Measurements from ENCODE around the gene LDLRAD4.

Gene LDLRAD4

DNA sequence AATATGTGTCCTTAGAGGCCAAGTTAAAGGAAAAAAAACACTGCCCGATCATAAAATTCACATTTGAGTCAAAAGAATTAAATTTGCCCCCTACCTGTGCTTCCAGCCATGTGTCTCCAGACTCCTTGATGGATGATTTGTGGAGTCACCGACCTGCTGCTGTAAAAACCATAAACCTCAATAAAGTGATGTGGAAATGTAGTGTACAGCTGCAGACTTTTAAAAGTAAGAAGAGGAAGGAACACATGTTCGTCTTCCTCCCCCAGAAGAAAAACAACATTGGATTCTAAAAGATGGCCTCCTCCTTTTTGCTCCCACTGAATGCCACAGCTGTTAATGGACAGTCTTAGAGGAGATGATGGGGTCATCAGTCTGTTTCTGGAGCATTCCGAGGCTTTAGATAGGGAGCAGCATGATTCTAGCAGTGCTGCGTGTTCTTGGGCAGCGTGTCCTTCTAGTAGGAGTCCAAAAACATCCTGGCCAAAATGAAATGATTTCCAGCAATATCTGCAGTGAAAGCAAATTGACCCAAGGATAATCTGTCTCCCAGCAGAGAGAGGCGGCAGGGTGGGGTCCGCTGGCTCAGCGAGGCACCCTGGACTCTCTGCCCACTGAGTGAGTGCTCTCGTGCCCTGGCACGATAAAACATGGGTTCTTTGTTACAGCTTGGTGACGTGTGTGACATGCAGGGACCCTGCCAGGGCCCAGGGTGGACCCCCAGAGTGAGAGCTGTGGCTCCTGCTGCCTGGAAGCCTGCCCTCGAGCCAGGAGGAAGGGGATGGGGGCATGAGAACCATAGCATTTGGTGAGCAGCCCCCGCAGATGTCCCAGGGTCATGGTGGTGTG, 311.7 kb downstream of the LDLRAD4 start:
- no peak for DNase-seq (ENCODE audit: low read depth, low spot score)

DNA sequence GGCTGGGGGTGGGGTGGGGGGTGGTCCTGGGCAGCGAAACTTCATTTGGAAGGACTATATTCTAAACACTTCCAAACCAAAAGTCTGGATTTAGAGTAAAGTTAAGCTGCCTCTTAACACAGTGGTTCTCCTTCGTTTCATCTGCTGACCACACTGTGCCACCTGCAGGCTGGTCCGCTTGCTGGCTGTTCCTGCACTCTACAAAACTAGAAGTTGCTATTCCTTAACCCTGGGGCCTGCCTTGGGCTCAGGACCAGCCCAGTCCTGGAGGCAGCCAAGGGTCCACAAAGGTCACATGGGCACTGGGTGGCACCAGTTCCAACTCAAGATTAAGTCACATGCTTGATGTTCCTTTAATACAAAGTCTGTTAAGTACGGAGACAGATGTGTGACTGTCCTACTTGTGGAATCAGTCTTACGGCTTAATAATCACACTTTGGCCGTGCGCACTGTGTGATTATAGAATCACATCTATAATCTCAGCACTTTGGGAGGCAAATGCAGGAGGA, 312.4 kb downstream of the LDLRAD4 start:
- no peak for DNase-seq (ENCODE audit: low read depth, low spot score)

DNA sequence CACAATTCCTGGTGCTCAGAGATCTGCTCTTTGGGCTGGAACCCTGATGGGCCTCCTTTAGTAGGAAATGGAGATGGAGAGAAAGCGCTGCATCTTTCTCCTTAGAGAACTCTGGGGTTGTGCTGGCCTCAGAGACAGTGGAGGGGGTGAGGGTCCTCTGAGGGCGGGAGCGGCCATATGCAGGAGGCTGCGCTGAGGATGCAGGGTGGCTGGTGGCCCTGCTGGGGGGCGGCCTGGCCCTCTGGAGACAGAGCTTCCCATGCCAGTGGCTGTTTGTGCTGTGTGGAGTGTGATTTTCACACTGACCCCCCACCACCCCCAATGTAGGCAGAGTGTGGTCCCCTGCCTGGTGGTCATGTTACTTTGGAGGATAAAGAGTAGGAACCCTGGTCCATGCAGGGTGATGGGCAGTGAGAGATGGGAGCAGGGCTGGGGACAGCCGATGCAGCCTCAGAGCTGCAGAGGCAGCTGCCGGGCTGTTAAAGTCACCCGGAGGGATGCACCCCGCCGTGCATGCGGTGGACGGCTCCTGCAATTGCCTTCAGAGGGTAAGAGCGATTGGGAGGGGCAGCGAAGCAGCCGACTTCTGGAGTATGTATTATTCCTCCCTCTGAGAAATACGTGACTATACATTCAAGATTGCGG, 313.2 kb downstream of the LDLRAD4 start:
- DNase-seq (ENCODE audit: low read depth, low spot score), result no peak

DNA sequence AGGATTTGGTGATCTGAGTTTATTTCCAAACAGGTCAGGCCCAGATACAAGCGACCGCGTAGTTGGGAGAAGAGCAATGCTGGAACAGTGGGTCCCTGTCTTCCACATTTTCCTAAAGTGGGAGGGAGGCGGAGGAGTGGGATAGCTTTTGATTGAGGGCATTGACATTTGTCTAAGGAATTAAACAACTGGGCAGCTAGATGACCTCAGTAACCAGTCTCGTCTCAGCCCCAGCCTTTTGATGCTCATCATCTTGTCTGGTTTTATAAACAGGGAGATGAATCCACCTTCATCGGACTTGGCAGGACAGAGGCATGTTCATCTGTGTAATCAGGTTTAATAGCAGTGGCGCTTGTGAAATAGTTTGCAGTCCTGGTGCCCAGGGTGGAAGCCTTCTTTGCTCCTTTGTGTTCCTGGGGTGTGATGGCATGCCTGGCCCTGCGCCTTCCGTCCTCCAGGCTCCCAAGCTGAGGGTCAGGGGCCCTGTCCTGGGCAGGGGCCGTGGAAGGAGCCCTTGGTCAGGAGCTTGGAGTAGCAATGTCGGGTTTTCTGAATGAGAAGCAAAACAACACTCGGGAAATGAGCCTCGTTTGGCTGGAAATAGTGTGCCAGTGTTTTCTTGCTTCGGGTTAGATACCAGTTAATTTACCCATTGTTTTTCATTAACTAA, 314.0 kb downstream of the LDLRAD4 start:
- no peak for DNase-seq (ENCODE audit: low read depth, low spot score)

DNA sequence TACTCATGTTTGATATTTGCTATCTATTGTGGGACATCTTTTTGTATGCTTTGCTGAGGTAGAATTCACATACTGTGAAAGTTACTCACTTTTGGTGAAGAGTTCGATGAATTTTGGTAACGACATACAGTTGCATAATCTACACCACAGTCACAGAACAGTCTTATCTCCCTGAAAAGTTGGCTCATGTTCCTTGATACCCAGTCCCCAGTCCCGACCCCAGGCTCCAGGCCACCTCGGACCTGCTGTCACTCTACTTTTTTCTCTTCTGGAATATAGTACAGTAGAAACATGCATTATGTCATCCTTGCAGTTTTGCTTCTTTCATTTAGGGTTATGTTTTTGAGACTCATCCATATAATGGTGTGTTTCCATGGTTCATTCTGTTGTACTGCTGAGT, 316.1 kb downstream of the LDLRAD4 start:
- no peak for DNase-seq (ENCODE audit: low read depth, low spot score)

DNA sequence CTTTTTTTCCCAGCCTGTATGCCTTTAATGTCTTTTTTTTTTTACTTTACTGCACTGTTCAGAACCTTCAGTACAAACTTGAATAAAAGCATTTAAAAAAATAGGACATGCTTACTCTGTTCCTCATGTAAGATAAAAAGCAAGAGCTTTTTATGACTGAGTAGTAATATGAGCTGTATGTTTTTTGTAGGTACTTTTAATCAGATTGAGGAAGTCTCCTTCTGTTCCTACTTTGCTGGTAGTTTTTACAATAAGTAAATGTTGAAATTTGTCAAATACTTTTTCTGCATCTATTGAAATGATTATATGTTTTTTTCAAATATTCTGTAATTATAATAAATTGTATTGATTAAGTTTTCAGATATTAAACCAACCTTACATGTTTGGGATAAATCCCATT, 318.0 kb downstream of the LDLRAD4 start:
- no peak for DNase-seq (ENCODE audit: low read depth, low spot score)

DNA sequence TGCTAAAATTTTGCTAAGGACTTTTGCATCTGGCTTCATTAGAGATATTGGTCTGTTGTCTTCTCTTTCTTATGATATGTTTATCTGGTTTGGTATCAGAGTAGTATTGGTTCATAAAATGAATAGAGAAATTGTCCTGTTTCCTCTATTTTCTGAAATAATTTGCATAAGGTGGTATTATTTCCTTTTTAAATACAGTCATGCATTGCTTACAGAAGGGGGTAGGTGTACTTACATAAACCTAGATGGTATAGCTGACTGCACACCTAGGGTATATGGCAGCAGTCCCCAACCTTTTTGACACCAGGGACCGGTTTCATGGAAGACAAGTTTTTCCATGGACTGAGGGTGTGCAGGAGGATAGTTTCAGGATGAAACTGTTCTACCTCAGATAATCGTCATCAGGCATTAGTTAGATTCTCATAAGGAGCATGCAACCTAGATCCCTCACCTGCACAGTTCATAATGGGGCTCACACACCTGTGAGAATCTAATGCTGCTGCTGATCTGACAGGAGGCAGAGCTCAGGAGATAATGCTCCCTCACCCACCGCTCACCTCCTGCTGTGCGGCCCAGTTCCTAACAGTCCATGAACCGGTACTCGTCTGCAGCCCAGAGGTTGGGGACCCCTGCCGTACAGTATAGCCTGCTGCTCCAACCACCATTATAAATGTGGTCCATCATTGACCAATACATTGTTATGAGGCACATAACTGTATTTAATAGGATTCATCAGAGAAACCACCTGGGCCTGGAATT, 318.6 kb downstream of the LDLRAD4 start:
- no peak for DNase-seq (ENCODE audit: low read depth, low spot score)

DNA sequence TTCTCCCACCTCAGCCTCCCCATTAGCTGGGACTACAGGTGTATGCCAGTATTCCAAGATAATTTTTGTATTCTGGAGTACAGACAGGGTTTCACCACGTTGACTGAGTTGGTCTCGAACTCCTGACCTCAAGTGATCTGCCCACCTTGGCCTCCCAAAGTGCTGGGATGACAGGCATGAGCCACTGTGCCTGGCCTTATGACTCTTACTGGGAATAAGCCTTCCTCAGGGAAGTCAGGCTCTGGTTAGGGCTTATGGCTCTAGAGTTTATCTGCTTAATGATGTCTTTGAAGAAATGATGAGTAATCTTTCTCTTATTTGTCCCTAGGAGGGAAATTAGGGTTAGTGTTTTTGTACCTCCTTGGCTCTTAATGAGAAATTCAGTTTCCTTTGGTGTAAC, 320.1 kb downstream of the LDLRAD4 start:
- no peak for DNase-seq (ENCODE audit: low read depth, low spot score)

DNA sequence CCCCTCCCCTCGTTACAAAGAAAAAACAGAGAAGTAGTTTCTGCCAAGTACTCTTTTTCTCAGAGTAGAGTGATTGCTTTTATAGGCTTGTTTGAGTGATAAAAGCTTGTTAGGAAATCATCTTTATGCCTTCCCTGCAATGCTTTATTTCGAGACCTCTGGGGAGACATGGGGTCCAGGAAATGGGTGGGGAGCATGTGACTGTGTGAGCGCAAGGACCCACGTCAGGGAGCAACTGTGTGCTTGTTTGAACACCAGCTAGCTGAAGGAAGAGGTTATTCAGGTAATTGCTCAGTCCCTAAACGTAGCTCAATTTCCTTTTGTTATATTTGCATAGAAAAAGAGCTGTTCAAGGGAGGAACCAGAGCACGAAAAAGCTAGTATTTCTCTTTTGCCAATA, 320.5 kb downstream of the LDLRAD4 start:
- no peak for DNase-seq (ENCODE audit: low read depth, low spot score)

DNA sequence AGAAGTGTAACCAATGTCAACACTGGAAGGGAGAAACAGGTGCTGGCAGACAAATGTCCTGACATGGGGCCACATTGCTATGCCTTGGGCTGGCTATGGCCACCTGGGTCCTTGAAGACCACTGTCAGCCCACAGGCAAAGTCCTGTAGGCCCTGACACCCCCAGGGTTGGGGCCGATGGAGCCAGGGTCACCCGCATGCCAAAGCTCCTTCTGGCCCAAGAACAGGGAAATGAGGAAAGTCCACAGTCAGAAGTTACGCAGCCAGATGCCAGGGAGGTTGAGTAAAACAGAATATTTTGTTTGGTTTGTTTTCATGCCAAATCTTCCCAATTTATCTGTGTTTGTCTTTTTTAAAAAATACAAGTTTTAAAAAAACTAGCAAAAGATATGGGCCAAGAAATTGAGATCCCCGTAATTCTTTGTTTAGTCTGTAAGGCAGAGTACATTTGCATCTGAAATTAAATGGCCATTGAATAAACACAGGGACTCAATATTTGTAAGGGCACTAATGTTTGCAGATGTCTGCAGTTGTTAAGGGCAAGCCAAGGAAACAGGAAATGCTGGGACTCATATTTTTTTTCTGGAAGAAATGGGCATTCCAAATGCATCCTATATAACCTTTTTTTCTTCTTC, 321.4 kb downstream of the LDLRAD4 start:
- no peak for DNase-seq (ENCODE audit: low read depth, low spot score)

DNA sequence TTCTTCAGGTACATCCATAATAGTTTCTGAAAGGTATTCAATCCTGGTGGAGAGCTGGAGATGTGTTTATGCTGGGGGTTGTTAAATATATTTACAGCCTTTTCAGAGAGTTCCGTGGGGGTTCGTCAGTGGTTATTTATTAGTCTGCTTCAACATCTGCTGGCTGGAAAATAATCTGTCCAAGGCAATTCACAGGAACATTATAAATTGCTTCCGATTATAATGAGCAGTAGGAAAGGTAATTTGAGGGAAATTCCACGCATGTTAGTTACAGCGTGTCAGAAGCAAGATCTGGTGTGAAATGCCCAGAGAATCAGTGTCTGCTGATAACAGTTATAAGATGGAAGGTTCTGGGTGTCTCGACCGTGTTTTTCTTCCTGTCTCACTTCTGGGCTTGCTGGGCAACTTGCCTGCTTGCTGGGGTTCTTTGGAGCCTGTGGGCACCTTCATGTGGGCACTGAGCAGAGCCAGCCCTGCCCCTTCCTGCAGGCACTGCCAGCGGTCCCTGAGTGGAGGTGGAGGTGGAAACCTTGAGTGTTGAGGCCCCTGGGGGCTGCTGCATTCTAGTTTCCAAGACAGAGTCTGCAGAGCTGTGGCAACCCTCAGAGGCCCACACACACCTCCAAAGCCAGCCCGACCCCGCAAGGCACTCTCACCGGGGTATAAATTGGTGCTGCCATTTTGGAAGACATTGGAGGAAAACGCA, 322.1 kb downstream of the LDLRAD4 start:
- DNase-seq (ENCODE audit: low read depth, low spot score), result no peak

DNA sequence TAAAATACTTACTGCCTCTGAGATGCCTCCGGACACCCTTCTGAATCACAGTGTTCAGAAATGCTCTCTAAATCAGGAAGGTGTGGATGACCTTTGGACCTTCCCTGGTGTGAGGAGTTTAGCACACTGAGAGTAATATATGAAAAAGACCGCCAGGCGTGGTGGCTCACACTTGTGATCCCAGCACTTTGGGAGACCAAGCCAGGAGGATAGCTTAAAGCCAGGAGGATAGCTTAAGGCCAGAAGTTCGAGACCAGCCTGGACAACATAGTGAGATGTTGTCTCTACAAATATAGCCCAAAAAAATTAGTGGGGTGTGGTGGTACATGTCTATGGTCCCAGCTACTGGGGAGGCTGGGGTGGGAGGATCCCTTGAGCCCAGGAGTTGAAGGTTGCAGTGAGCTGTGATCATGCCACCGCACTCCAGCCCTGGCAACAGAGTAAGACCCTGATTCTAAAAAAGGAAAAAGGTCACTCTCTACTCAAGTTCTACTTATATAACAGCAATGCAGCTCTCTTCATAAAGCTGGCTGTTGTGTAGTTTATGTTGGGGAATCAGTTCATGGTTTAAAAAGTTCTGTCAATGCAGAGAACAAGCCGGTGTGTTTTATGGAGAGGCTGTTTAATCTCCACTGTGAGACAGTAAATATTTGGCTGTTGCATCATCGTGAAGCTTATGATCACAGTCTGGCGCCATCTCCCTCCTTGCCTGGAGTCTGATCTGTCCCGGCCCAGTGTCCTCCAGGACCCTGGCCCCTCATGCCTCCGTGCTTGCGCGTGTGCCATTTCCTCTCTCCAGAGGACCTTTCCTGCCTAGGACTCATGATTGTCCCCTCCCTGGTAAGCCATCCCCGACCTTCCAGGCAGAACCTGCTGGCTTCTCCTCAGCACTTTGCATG, 323.3 kb downstream of the LDLRAD4 start:
- no peak for DNase-seq (ENCODE audit: low read depth, low spot score)

DNA sequence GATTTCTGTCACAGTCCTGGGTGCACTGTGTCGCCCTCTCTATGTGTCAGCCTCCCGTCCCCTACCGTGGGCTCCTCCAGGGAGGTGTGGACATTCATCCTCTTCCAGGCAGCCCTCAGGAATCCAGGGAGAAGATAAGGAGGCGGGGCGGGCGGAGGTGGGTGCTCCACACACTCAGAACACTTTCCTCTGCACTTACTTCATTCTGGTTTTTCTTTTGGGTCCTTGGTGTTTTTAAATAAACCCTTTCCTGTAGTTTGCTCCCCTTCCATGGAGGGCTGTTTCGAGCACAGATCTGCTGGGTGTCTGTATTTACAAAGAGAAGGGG, 323.9 kb downstream of the LDLRAD4 start:
- DNase-seq (ENCODE audit: low read depth, low spot score), result no peak

DNA sequence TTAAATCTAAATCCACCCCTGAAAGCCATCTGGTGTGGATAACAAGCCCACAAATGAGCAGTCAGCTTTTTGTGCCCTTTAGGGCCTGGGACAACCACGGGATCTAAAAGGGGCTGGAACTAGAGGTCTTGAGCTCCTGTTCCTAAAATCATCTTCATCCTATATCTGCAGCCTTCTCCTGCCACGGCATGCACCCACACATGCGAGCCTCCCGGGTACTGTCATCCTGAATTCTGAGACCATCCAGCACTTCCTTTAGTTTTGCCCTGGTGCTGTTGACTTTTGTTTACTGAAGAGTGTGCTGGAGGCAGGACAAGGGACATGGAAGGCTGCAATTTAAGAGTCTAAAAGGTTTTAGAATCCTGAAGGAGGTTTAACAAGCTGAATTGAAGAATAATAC, 324.6 kb downstream of the LDLRAD4 start:
- no peak for DNase-seq (ENCODE audit: low read depth, low spot score)

DNA sequence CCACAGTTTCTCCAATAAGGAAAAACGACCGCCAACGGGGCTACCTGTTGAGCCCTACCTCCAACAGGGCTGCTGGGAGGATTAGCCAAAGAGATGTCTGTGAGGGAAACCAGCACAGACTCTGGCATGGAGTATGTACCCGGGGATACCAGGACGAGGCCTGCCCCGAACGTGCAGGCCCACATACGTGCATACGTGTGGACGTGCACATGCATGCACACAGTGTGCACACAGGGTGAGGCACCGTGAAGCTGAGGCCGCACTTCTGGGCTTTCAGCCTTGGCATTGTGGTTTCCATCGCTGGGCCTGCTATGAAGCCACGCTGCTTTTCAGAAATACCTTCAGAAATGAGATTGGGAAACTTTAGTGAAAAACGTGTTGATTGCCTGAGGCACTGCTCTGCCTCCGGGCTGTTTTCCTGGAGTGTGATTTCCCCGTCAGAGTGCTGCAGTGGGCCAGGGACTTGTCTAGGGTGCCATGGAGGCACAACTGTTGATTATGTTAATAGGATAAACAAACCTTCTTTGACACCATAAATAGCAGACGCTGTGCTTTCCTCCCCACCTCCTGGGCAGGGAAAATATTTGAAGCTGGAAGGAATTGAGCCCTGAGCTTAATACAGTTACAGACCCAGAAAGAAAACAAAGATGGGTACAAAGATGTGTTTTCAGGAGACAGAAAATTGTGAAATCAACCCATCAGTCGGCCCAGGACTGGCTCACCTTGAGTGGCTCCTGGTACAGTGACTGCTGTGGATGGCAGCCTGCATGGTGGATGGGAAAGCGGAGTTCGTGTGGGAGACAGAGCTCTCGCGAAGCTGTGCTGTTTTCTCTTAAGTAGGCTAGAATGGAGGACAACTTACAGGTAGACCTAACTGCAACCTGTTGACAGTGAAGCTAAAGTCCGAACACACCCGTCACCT, 325.5 kb downstream of the LDLRAD4 start:
- DNase-seq (ENCODE audit: low read depth, low spot score), result no peak

DNA sequence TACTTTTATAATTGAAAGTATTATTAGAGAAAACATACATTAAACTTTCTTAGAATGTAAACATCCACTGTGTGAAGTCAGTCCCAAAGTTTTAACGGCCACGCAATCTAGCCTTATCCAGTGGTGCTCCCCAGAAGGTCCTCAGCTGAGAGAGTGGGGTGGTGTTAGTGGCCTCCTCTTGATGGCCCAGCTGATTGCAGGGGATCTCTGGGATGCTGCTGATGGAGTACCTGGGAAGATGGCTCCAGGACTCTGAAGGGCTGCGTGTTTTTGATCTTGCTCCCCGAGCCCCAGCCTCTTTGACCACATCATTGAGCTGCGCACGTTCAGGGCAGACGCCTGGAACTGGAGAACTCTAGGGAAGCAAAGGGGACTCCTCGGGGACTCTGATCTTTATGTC, 326.4 kb downstream of the LDLRAD4 start:
- no peak for DNase-seq (ENCODE audit: low read depth, low spot score)

DNA sequence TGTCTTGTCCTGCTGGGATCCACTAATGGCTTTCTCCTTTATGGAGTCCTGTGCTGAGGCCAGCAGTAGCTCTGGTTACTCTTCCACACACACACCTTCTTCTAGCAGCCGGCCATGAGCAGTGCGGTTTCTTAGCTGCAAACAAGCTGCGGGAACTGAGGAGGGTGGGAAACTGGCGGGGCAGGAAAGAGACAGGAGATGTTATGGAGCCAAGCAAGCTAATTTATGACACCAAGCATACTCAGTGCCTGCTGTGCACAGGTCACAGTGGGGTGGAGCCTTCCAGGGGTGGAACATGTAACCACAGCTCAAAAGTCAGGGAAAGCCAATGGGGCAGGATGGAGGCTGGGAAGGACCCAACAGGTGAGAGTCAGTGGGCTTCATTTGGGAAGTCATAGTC, 327.0 kb downstream of the LDLRAD4 start:
- no peak for DNase-seq (ENCODE audit: low read depth, low spot score)

DNA sequence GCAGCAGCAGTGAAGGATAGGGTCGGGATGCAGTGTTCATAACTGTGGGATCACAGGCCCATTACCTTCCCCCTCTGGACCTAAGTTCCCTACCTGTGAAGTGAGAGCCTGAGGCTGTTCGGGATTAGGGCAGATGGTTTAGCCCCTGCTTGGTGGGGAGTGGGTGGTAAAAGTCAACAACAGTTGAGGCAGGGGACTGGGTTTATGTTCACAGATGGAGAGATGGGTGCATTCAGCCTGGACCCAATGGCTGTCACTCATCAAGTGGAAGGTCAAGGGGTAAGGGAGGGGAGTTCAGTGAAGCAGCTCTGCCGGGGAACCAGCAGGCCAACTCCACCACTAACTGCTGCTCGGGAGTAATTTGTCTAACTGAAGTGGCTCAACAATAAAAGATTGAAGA, 327.4 kb downstream of the LDLRAD4 start:
- DNase-seq (ENCODE audit: low read depth, low spot score), result no peak

DNA sequence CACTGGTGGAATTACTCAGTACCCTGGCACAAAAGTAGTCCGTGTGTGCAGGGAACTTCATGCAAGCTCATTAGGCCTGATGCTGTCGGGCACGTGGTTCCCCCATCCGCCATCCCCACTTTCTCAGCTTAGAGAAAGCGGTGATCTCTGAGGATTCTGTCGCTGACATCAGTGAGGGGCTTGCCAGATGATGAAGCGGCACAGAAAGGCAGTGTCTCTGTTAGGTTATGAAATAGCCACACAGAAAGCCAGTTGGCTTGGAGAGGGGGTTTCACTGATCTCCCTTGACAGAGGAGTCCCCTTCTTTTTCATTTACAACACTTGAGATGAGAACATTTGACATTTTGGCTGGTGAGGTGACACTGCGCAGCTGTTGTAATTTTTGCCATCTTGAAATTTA, 328.1 kb downstream of the LDLRAD4 start:
- no peak for DNase-seq (ENCODE audit: low read depth, low spot score)
